Measurements from ENCODE around the gene IKZF3. TPM values are rescaled to one million over a fixed set of nuclear protein-coding genes. Genes with fewer than 3 reads are reported as not detected.

Gene IKZF3
- total and polyA plus RNA-seq, 7 donors: 0.01 to 0.82 (median 0.14) TPM

GRCh38 chr17:39745335-39746144 is 118.6 kb downstream of the IKZF3 start:
- ATAC-seq (no peak), DNase-seq (peak in 1 of 2 donors; percentile 52)
- Histone ChIP-seq H3K27me3 (ENCODE audit: insufficient read depth in 3 of 3, low read length in 2 of 3) (peaks cover 2 to 14% (median 13%) of the 10 kb centered on the region in 3 donors), H3K9me3 (no peaks in the 10 kb centered on the region), H3K4me1 (no peaks in the 10 kb centered on the region), H3K36me3 (ENCODE audit: insufficient read depth in 1 of 2, low read depth in 1 of 2) (no peaks in the 10 kb centered on the region), H3K4me3 (no peak overlapping the region), H3K27ac (no peak overlapping the region)
- WGBS, 3 donors: 90 to 91% (median 90%) methylated on average over 22 to 23 of the region's 23 CpGs
- no peak for TF ChIP-seq CTCF (IDR thresholded peaks at IDR 0.05)
- intact Hi-C loops (cut with DNase I): no loop called here

- WGBS, 3 donors: 73 to 79% (median 74%) methylated on average over 8 of the region's 8 CpGs
- ATAC-seq (no peak), DNase-seq (peak in 1 of 2 donors; percentile 42)
- H3K4me3 ChIP-seq: no peak overlapping the region
- intact Hi-C loops (cut with DNase I): no loop called here
- TF ChIP-seq CTCF (IDR thresholded peaks at IDR 0.05): no peak
- H3K36me3 ChIP-seq (ENCODE audit: insufficient read depth in 1 of 2, low read depth in 1 of 2): no peaks in the 10 kb centered on the region
- H3K27me3 ChIP-seq (ENCODE audit: insufficient read depth in 3 of 3, low read length in 2 of 3): peaks cover 2 to 21% (median 15%) of the 10 kb centered on the region in 3 donors
- no peaks in the 10 kb centered on the region for H3K9me3 ChIP-seq
- no peaks in the 10 kb centered on the region for H3K4me1 ChIP-seq
- H3K27ac ChIP-seq: no peak overlapping the region
These were observed 119.3 kb downstream of the IKZF3 start for GRCh38 chr17:39744836-39745215.

- 73 to 79% (median 77%) methylated on average over 16 of the region's 16 CpGs for WGBS, 3 donors
- intact Hi-C loops (cut with DNase I): no loop called here
- ATAC-seq (no peak), DNase-seq (peak in 1 of 2 donors; percentile 24)
- no peak for TF ChIP-seq CTCF (IDR thresholded peaks at IDR 0.05)
- Histone ChIP-seq H3K9me3 (no peaks in the 10 kb centered on the region), H3K27ac (no peak overlapping the region), H3K4me3 (no peak overlapping the region), H3K27me3 (ENCODE audit: insufficient read depth in 3 of 3, low read length in 2 of 3) (peaks cover 2 to 27% (median 18%) of the 10 kb centered on the region in 3 donors), H3K4me1 (peaks cover 4% of the 10 kb centered on the region), H3K36me3 (ENCODE audit: insufficient read depth in 1 of 2, low read depth in 1 of 2) (no peaks in the 10 kb centered on the region)
These were observed 119.9 kb downstream of the IKZF3 start for GRCh38 chr17:39744075-39744835.

- Histone ChIP-seq H3K36me3 (ENCODE audit: insufficient read depth in 1 of 2, low read depth in 1 of 2) (no peaks in the 10 kb centered on the region), H3K27ac (no peak overlapping the region), H3K9me3 (no peaks in the 10 kb centered on the region), H3K4me3 (no peak overlapping the region), H3K4me1 (peaks cover 10% of the 10 kb centered on the region), H3K27me3 (ENCODE audit: insufficient read depth in 3 of 3, low read length in 2 of 3) (peaks cover 2 to 40% (median 25%) of the 10 kb centered on the region in 3 donors)
- ATAC-seq (no peak), DNase-seq (peak in 1 of 2 donors; percentile 20)
- no peak for TF ChIP-seq CTCF (IDR thresholded peaks at IDR 0.05)
- 72 to 80% (median 76%) methylated on average over 21 of the region's 21 CpGs for WGBS, 3 donors
- intact Hi-C loops (cut with DNase I): no loop called here
These were observed 121.2 kb downstream of the IKZF3 start for GRCh38 chr17:39742856-39743436.

Measured in psoas muscle (tissue), 8 donors.